GM10266 (cell line): ENCODE results near the gene KIAA0319L.

Experiments used
- DNase-seq: peaks from one replicate; pipeline ENCODE4 v3.0.0; 2012; ENCODE audit errors: extremely low spot score
- CTCF ChIP-seq: IDR thresholded peaks from 2 replicates; pipeline ENCODE4 v1.5.1; 2012; ENCODE audit warnings: mild to moderate bottlenecking, low read depth; ENCODE audit not compliant: control insufficient read depth, insufficient read depth; ENCODE audit errors: missing control alignments

Gene KIAA0319L

GRCh38 chr1:35401049-35401448 is 156.2 kb downstream of the KIAA0319L start:
- TF ChIP-seq CTCF = no peak

GRCh38 chr1:35398739-35399138 is 158.5 kb downstream of the KIAA0319L start:
- DNase-seq = no peak
- no peak for TF ChIP-seq CTCF

More at GRCh38 chr1:35401049-35401448, 156.2 kb downstream of the KIAA0319L start:
- no peak for DNase-seq

- DNase-seq = no peak
- TF ChIP-seq CTCF = no peak
Measured at GRCh38 chr1:35394386-35394785, 162.8 kb downstream of the KIAA0319L start.

- DNase-seq = no peak
Measured at GRCh38 chr1:35390600-35391494, 166.4 kb downstream of the KIAA0319L start.

GRCh38 chr1:35386959-35387358 is 170.2 kb downstream of the KIAA0319L start:
- no peak for TF ChIP-seq CTCF
- DNase-seq = no peak

More at GRCh38 chr1:35390600-35391494, 166.4 kb downstream of the KIAA0319L start:
- TF ChIP-seq CTCF = no peak

GRCh38 chr1:35386290-35386689 is 170.9 kb downstream of the KIAA0319L start:
- TF ChIP-seq CTCF = no peak

More at GRCh38 chr1:35386290-35386689, 170.9 kb downstream of the KIAA0319L start:
- DNase-seq = no peak
